SK-N-SH treated with all-trans-retinoic acid at 6 μM for 48 hours (cell line): ENCODE results near the gene SPOCK1.

Source experiments
- ATAC-seq: fragments of 200-7000 bp; cut with Tn5 transposase; 3 replicates; pipeline ENCODE4 v1.9.1; 2020; ENCODE audit warnings: mild to moderate bottlenecking, moderate library complexity
- ARNTL ChIP-seq: fragments of 450-650 bp; formaldehyde crosslinking; IDR thresholded peaks from 2 replicates; pipeline ENCODE4 v1.5.0; 2020; ENCODE audit warnings: low read depth, mild to moderate bottlenecking, moderate library complexity, borderline replicate concordance
- CSDC2 ChIP-seq: fragments of 250-450 bp; sonication (Bioruptor Pico); IDR thresholded peaks from 2 replicates; pipeline ENCODE4 v1.5.0; 2020; ENCODE audit warnings: mild to moderate bottlenecking, moderate library complexity
- ESRRG ChIP-seq: fragments of 250-450 bp; sonication (Bioruptor Pico); IDR thresholded peaks from 2 replicates; pipeline ENCODE4 v1.6.1; 2021; ENCODE audit warnings: mild to moderate bottlenecking
- GLIS3 ChIP-seq: fragments of 250-450 bp; sonication (Bioruptor Pico); IDR thresholded peaks from 2 replicates; pipeline ENCODE4 v1.5.0; 2020; ENCODE audit warnings: mild to moderate bottlenecking, moderate library complexity
- ISL1 ChIP-seq: fragments of 250-450 bp; sonication (Bioruptor Pico); IDR thresholded peaks from 2 replicates; pipeline ENCODE4 v2.1.2; 2022; ENCODE audit warnings: mild to moderate bottlenecking, moderate library complexity
- OSR1 ChIP-seq: fragments of 250-450 bp; sonication (Bioruptor Pico); IDR thresholded peaks from 2 replicates; pipeline ENCODE4 v1.8.0; 2022; ENCODE audit warnings: moderate library complexity, mild to moderate bottlenecking, inconsistent platforms
- PPARA ChIP-seq: fragments of 250-450 bp; sonication (Bioruptor Pico); IDR thresholded peaks from 2 replicates; pipeline ENCODE4 v1.5.0; 2020; ENCODE audit warnings: mild to moderate bottlenecking, borderline replicate concordance
- RARB ChIP-seq: fragments of 250-450 bp; sonication (Bioruptor Pico); IDR thresholded peaks from 2 replicates; pipeline ENCODE4 v1.8.0; 2021; ENCODE audit warnings: mild to moderate bottlenecking, moderate library complexity
- SNAI2 ChIP-seq: fragments of 250-450 bp; sonication (Bioruptor Pico); IDR thresholded peaks from 2 replicates; pipeline ENCODE4 v1.5.0; 2020; ENCODE audit warnings: mild to moderate bottlenecking, moderate library complexity
- TCF4 ChIP-seq: fragments of 250-450 bp; sonication (Bioruptor Pico); IDR thresholded peaks from 2 replicates; pipeline ENCODE4 v1.8.0; 2021; ENCODE audit warnings: mild to moderate bottlenecking, moderate library complexity, borderline replicate concordance
- TOX ChIP-seq: fragments of 250-450 bp; sonication (Bioruptor Pico); IDR thresholded peaks from 2 replicates; pipeline ENCODE4 v1.8.0; 2021; ENCODE audit warnings: mild to moderate bottlenecking, moderate library complexity, borderline replicate concordance
- ZC3H10 ChIP-seq: fragments of 250-450 bp; sonication (Bioruptor Pico); IDR thresholded peaks from 2 replicates; pipeline ENCODE4 v1.5.1; 2021; ENCODE audit warnings: mild to moderate bottlenecking, moderate library complexity
- ZFP3 ChIP-seq: fragments of 250-450 bp; sonication (Bioruptor Pico); IDR thresholded peaks from 2 replicates; pipeline ENCODE4 v1.5.0; 2020; ENCODE audit warnings: mild to moderate bottlenecking, moderate library complexity
- ZFP30 ChIP-seq: fragments of 450-650 bp; formaldehyde crosslinking; IDR thresholded peaks from 2 replicates; pipeline ENCODE4 v1.5.0; 2022; ENCODE audit warnings: mild to moderate bottlenecking, moderate library complexity
- ZNF565 ChIP-seq: fragments of 450-650 bp; formaldehyde crosslinking; conservative IDR thresholded peaks from 2 replicates; pipeline ENCODE4 v1.5.0; 2020; ENCODE audit warnings: low read depth, mild to moderate bottlenecking, moderate library complexity
- ZNF70 ChIP-seq: fragments of 450-650 bp; formaldehyde crosslinking; IDR thresholded peaks from 2 replicates; pipeline ENCODE4 v1.5.0; 2020; ENCODE audit warnings: mild to moderate bottlenecking, moderate library complexity
- ZNF8 ChIP-seq: fragments of 450-650 bp; formaldehyde crosslinking; IDR thresholded peaks from 2 replicates; pipeline ENCODE4 v1.5.0; 2020; ENCODE audit warnings: mild to moderate bottlenecking, moderate library complexity
- TF ChIP-seq, protein P1 (sequence below): fragments of 250-450 bp; sonication (Bioruptor Pico); IDR thresholded peaks from 2 replicates; pipeline ENCODE4 v1.5.0; 2020; ENCODE audit warnings: mild to moderate bottlenecking, moderate library complexity
- TF ChIP-seq, protein P2 (sequence below): fragments of 250-450 bp; sonication (Bioruptor Pico); IDR thresholded peaks from 2 replicates; pipeline ENCODE4 v1.5.1; 2021; ENCODE audit warnings: mild to moderate bottlenecking, moderate library complexity
- TF ChIP-seq, protein P3 (sequence below): fragments of 250-450 bp; sonication (Bioruptor Pico); IDR thresholded peaks from 2 replicates; pipeline ENCODE4 v1.5.1; 2020; ENCODE audit warnings: low read depth, mild to moderate bottlenecking, moderate library complexity
- TF ChIP-seq, protein P4 (sequence below): fragments of 250-450 bp; sonication (Bioruptor Pico); IDR thresholded peaks from 2 replicates; pipeline ENCODE4 v1.8.0; 2021; ENCODE audit warnings: low read depth, mild to moderate bottlenecking, moderate library complexity, borderline replicate concordance

SPOCK1 gene

DNA sequence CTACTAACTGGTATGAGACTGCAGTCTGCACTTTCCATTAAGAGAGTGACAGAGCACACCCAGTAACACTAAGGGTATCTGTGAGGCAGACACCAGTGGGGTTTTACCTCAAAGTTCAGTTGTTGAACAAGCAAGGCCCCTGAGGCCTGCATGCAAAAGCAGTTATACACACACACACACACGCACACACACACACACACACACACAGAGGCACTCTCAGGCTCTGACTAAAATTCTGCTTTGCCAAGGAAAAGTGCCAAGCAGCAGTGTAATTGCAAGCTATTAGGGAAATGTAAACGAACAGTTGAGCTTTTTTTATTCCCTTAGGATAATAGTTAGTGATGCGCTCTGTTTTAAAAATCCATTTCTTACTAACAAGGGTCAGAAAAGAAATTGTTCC, 377.1 kb downstream of the SPOCK1 start:
- ATAC-seq, result no peak
- TF ChIP-seq ZNF565 (CRISPR knock-in tag) (no peak), PPARA (no peak), OSR1 (CRISPR knock-in tag) (no peak), ZFP30 (CRISPR knock-in tag) (no peak), RARB (CRISPR knock-in tag) (no peak), GLIS3 (CRISPR knock-in tag) (no peak), ZNF8 (CRISPR knock-in tag) (no peak), TCF4 (CRISPR knock-in tag) (no peak), ZNF70 (CRISPR knock-in tag) (no peak), ISL1 (CRISPR knock-in tag) (no peak), ARNTL (CRISPR knock-in tag) (no peak), ZC3H10 (no peak), TOX (CRISPR knock-in tag) (no peak), SNAI2 (no peak)
- TF ChIP-seq, protein P1, sequence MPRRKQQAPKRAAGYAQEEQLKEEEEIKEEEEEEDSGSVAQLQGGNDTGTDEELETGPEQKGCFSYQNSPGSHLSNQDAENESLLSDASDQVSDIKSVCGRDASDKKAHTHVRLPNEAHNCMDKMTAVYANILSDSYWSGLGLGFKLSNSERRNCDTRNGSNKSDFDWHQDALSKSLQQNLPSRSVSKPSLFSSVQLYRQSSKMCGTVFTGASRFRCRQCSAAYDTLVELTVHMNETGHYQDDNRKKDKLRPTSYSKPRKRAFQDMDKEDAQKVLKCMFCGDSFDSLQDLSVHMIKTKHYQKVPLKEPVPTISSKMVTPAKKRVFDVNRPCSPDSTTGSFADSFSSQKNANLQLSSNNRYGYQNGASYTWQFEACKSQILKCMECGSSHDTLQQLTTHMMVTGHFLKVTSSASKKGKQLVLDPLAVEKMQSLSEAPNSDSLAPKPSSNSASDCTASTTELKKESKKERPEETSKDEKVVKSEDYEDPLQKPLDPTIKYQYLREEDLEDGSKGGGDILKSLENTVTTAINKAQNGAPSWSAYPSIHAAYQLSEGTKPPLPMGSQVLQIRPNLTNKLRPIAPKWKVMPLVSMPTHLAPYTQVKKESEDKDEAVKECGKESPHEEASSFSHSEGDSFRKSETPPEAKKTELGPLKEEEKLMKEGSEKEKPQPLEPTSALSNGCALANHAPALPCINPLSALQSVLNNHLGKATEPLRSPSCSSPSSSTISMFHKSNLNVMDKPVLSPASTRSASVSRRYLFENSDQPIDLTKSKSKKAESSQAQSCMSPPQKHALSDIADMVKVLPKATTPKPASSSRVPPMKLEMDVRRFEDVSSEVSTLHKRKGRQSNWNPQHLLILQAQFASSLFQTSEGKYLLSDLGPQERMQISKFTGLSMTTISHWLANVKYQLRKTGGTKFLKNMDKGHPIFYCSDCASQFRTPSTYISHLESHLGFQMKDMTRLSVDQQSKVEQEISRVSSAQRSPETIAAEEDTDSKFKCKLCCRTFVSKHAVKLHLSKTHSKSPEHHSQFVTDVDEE (CRISPR knock-in tag), result no peak
- TF ChIP-seq, protein P2, sequence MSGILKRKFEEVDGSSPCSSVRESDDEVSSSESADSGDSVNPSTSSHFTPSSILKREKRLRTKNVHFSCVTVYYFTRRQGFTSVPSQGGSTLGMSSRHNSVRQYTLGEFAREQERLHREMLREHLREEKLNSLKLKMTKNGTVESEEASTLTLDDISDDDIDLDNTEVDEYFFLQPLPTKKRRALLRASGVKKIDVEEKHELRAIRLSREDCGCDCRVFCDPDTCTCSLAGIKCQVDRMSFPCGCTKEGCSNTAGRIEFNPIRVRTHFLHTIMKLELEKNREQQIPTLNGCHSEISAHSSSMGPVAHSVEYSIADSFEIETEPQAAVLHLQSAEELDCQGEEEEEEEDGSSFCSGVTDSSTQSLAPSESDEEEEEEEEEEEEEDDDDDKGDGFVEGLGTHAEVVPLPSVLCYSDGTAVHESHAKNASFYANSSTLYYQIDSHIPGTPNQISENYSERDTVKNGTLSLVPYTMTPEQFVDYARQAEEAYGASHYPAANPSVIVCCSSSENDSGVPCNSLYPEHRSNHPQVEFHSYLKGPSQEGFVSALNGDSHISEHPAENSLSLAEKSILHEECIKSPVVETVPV (CRISPR knock-in tag), result no peak
- TF ChIP-seq, protein P3, sequence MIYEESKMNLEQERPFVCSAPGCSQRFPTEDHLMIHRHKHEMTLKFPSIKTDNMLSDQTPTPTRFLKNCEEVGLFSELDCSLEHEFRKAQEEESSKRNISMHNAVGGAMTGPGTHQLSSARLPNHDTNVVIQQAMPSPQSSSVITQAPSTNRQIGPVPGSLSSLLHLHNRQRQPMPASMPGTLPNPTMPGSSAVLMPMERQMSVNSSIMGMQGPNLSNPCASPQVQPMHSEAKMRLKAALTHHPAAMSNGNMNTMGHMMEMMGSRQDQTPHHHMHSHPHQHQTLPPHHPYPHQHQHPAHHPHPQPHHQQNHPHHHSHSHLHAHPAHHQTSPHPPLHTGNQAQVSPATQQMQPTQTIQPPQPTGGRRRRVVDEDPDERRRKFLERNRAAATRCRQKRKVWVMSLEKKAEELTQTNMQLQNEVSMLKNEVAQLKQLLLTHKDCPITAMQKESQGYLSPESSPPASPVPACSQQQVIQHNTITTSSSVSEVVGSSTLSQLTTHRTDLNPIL (CRISPR knock-in tag), result no peak
- TF ChIP-seq, protein P4, sequence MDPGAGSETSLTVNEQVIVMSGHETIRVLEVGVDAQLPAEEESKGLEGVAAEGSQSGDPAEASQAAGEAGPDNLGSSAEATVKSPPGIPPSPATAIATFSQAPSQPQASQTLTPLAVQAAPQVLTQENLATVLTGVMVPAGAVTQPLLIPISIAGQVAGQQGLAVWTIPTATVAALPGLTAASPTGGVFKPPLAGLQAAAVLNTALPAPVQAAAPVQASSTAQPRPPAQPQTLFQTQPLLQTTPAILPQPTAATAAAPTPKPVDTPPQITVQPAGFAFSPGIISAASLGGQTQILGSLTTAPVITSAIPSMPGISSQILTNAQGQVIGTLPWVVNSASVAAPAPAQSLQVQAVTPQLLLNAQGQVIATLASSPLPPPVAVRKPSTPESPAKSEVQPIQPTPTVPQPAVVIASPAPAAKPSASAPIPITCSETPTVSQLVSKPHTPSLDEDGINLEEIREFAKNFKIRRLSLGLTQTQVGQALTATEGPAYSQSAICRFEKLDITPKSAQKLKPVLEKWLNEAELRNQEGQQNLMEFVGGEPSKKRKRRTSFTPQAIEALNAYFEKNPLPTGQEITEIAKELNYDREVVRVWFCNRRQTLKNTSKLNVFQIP (CRISPR knock-in tag), result no peak

DNA sequence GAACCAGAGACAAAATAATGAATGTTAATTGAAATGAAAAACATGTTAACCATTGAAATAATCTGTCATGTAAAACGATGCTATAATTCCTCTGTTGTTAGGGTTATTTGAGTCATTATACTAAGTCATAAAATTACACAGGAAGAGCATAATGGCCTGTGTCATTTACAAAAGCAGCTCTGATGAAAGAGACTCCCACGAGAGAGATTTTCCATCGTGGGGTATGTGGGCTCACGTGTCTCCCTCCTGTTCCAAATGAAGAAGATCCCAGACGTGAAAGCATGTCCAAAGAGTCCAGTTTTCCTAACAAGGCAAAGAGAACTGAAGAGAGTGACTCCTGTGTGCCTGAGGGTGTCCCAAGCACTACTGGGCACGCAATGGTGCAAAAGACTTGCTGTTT, 379.8 kb downstream of the SPOCK1 start:
- ATAC-seq, result no peak
- TF ChIP-seq PPARA (no peak), ESRRG (CRISPR knock-in tag) (no peak), RARB (CRISPR knock-in tag) (no peak), ISL1 (CRISPR knock-in tag) (no peak), GLIS3 (CRISPR knock-in tag) (no peak), CSDC2 (CRISPR knock-in tag) (no peak), ZNF70 (CRISPR knock-in tag) (no peak), ZNF565 (CRISPR knock-in tag) (no peak), ZFP3 (CRISPR knock-in tag) (no peak), TOX (CRISPR knock-in tag) (no peak), OSR1 (CRISPR knock-in tag) (no peak)
- TF ChIP-seq, protein P2 (CRISPR knock-in tag), result no peak
- TF ChIP-seq, protein P3 (CRISPR knock-in tag), result no peak
- TF ChIP-seq, protein P4 (CRISPR knock-in tag), result no peak
- TF ChIP-seq, all 23 proteins: peak for 0
